COLO668 (cell line): ENCODE measurements around the gene CEP164.
"Not testable (repeated sequence)": the region's sequence is repeated elsewhere in the genome, so short reads cannot be mapped to it uniquely, and the experiment has no call there.

Experiments
- DNase-seq: peaks from one replicate; lab custom pipeline; 2025; ENCODE audit not compliant: unreplicated experiment; lab: John Stamatoyannopoulos, UW

The CEP164 gene

DNA sequence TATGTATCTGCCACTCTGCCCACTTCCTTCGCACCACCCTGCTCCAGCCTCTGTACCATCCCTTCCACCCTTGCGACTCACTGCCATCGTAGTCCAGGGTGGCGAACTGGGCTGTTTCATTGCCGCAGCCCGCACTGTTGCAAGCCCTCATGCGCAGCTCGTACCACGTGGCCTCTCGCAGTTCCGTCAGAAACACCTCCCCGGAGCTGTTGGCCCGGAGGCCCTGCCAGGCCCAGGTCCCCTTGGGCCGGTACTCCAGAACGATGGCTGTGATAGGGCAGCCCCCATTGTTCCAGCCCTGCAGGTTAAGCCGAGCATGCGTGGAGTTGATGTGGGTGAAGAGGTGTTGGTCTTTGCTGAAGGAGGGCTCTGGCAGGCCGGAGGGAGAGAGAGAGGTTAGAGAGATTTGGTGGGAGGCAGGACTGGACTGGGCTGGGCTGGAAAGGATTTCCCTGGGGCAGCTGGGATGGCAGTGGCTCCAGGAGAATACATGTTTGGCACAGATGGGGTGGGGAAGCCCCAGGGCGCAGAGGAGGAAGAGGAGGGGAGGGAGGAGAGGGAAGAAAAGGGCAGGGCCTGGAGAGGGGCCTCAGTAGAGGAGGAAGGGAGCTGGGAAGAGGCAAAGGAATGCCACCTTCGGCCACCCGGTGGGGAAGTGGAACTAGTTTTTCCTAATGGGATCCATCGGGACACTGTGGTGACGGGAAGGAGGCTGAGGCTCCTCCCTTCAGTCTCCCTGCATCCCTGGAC lies 109.6 kb downstream of the CEP164 start:
- no peak for DNase-seq

DNA sequence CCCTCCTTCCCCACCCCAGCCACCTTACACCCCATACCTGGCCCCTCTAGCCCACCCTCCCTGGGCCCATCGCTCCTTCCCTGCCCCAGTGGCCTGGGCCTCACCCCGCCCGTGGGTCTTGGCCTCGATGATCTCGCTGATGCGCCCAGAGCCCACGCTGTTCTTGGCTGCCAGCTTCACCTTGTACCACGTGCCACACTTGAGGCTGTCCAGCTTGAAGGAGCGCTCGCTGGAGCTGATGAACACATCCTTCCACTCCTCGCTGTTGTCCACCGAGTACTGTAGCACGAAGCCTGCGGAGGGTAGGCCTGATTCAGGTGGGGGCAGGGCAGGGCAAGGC lies 110.1 kb downstream of the CEP164 start:
- DNase-seq = no peak

DNA sequence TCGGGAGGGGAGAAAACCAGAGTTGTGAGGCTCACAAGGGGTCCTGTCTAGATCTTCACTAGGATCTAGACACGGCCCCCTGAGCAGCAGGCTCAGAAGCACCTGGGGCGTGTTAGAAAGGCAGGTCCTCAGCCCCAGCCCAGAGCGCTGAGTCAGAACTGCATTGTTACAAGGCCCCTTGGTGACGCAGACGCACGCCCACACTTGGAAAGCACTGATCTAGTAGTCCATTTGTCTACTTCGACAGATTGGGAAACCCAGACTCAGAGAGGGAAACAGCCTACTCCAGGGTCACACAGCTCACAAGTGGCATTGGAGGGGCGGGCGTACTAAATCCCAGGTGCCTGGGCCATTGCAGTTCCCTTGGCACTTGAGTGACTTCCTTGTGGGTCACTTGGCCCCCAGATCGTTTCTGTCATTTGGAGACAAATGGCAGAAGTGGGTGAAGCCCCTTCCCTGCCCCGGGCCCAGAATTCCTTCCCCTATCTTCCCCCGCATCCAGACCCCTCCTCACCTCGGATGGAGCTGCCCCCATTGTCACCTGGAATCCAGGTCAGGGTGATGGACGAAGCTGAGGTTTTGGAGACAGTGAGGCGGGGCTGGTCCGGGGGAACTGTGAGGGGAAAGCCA lies 110.8 kb downstream of the CEP164 start:
- DNase-seq = no peak

DNA sequence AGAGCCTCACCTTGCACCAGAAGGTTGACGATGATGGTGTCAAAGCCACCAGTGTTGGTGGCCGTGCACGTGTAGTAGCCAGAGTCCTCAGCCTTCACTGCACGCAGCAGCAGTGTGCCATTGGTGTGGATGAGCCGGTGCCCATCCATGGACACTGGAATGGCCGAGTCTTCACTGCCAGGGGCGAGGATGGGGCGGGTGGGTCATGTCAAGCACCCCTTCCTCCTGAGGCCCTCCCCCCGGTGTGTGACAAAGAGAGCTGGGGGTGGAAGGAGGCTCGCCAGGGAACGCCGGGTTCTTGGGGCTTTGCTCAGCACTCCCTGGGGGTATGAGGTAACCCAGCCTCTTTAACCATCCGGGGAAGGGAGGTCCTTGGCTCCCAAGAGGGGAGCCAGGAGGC lies 111.6 kb downstream of the CEP164 start:
- DNase-seq = no peak

DNA sequence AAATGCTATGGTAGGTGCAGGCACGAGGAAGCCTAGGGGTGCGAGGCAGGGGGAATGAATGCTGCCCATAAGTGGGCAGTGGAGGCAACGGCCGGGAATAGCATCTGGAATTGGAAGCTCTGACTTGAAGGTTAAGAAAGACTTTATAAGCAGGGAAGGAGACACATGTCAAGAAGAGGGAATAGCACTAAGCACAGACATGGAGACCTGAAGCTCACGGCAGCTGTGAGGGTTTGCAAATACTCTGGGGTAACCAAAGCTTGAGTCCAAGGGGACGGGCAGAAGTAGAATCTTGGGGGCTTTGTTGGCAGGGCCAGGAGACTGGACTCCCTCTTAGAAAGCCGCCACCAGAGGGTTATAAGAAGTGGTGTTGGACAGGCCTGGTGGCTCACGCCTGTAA lies 112.6 kb downstream of the CEP164 start:
- DNase-seq = no peak

DNA sequence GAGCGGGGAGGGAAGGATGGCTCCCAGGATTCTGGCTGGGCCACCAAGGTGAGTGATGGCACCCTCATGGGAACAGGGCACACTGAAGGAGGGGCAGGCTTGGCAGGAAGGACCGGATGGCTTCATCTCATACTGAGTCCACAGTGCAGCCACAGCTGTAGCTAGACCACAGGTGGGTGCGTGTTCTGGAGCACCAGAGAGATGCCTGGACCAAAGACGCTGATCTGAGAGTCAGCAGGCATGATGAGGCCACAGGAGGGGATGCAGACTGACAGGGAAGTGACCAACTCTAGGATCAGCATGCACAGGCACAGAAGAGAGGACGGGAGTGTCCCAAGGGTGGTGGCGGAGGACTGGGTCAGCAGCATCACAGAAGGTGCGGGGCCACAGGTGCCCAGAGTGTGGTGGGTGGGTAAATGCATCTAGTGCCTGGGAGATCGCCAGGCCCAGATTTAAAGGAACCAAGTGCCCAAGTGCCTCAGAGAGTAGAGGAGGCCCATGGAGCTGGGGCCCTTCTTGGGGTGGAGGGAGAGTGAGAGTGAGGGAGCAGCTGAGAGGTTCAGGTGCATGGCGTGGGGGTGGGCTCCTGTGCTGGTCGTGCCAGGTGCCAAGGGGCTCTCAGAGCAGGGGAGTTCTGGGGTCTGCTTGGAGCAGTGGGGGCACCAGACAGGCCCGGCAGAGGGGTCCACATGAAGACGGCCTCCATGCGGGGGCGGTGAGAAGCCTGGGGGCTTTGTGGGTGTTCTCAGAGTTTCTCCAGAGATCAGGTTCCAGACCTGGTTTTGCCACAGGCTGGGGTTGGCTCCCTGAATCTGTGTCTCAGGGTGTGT lies 113.7 kb downstream of the CEP164 start:
- no peak for DNase-seq

DNA sequence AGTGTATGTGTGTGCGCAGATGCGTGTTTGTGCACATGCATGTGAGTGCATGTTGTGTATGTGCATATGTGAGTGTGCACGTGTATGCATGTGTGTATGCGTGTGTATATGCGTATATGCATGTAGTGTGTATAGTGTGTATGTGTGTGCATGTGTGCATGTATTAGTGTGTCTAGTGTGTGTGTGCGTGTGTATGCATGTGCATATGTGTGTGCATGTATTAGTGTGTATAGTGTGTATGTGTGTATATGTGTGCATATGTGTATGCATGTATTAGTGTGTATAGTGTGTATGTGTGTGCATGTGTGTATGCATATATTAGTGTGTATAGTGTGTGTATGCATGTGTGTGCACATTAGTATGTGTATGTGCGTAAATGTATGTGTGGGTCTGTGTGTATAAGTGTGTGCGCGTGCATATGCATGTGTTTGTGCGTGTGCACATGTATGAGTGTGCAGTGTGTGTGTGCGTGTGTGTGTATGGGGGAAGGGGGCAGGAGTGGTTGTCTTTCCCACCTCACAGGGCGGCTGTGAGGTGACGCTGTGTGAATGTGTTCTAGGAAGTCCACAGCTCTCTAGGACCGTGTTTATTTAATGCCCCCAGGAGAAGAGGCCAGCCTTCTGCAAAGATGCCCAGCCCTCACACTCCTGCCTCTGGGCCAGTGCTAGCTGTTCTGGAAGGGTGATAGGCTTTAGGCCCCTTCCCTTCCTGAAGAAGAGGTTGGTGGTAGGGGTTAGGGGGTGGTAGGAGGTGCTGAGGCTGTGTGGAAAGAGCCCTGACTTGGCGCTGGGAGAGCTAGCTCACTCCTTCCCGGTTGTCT lies 114.6 kb downstream of the CEP164 start:
- no peak for DNase-seq

DNA sequence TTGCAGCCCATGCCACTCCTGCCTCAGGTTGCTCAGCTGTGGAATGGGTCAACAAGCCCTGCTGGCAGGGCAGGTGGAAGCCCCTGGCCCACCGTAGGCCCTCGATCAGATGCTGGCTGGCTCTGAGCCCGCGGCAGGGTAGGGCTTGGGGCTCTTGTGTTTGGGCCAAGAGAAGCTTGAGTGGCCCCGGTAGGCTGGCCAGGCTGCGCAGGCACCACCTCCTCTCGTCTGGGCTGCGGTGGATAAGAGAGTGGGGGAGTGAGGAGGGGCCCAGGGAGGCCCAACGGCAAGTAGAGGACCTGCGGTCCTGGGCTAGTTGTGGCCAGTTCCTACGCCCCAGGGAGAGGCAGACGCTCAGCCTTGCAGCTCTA lies 115.2 kb downstream of the CEP164 start:
- no peak for DNase-seq

DNA sequence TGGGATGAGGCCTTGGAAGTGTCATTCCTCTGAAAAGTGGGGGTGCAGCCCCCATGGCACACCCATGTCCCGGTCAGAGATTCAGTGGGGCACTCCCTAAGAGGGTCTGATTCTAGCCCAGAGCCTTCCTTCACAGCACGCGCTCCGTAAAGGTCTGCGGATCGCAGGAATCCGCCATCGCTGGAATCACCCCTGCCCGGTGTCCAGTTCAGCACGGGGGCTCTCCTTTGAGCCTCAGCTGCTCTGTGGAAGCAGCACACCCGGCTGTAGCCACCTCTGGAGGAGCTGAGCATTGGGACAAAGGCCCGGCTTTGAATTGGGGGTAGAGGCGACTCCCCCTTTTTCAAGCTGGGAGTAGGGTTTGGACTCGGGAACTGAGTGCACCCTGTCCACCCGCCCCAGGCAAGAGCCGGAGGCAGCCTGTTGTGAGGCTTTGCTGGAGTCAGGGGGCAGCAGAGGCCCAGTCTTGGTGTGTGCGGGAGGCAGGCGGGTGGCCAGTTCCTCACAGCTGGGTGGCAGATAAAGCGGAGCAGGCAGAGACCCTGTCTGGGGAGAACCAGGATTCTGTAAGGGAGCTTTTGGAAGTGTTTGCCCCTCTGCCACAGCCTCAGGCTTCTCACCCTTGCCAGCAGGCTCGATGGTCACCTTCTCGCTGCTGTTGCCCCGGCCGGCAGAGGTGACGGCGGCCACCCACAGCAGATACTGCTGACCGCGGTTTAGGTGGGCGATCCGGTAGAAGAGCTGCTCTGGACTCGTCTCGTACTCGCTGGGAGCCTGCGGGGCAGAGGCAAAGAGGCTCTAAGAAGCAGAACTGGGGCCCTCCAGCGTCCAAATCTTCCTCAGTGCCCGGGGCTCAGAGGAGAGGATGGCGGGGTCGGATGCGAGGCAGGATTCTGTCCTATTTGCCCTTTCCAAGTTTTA lies 115.9 kb downstream of the CEP164 start:
- peak; percentile 48 for DNase-seq

DNA sequence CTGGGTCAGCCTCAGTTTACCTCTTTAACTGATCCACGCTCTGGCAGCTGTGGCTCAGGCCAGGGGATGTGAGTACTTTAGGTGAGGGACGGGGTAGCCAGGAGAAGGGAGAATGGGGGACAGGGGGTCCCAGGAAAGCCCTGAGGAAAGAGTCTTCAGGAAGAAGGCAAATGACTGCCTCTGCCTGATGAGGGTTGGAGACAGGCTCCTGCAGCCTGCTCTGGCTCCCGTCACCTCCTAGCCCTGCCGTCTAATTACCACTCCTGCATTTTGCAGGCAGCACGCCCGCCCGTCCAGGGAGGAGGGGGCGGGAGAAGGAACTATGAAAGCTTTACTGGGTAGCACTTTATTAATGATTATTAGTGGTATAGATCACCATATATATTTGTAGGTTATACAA lies 116.6 kb downstream of the CEP164 start:
- no peak for DNase-seq

DNA sequence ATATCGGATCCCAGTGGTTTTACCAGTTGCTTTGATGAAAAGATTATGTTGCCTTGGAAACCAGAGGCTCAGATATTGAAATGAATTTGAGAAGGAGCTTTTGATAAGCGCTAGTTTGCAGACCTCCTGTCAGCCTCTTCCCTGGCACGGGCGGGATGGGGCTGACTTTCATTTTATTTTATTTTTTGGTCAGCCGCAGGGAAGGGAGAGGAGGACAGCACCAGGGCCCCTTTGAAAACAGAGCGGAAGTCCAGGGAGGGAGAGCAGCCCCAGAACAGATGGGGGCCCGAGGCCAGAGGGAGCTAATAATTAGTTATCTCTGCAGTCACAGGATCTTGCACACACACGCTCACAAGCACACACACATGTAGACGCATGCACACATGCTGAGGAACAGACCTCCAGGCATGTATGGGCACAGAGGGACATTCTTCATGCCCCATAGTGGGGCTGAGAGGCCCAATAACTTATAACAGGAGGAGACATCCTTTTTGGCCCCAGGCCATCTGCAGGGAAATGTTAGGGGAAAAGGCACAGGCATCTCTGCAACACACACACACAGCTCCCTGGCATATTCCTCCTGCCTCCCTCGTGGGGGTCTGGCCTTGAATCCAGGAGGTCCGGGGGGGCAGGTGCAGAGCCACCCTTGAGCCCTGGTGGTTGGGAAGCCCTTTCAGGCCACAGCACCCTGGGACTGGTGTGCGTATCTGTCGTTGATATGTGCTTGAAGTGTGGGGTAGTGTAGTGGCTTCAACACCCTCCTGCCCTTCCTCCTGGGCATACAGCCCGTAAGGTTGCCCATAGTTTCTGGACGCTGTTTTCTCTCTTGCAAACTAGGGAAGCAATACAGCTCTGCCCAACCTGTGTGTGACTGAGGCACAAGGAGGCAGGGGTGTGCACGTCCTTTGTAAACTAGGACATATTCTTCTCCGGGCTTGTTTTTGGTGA lies 117.3 kb downstream of the CEP164 start:
- no peak for DNase-seq

DNA sequence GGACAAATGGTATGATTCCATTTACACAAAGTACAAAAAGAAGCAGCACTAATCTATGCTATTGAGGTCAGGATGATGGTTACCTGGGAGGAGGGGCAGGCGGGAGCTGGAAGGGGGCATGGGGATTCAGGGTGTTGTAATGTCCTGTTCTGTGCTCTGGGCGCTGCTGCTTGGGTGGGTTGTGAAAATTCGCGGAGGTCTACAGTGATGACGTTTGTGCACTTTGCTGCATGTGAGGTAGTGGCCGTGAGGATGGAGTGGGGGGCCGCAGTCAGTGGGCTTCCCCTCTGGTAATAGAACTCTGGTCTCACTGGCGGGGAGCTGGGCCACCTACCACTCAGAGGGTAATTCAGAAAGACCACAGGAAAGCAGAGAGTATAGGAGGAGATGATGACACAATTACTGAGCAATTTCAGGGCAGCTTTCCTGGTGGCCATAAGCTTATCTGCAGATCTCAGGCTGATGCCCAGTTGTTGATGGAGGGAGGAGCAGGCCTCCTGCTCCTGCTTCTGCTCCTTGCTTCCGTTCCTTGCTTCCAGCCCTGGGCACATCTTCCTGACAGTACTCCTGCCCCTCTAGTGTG lies 121.5 kb downstream of the CEP164 start:
- no peak for DNase-seq

DNA sequence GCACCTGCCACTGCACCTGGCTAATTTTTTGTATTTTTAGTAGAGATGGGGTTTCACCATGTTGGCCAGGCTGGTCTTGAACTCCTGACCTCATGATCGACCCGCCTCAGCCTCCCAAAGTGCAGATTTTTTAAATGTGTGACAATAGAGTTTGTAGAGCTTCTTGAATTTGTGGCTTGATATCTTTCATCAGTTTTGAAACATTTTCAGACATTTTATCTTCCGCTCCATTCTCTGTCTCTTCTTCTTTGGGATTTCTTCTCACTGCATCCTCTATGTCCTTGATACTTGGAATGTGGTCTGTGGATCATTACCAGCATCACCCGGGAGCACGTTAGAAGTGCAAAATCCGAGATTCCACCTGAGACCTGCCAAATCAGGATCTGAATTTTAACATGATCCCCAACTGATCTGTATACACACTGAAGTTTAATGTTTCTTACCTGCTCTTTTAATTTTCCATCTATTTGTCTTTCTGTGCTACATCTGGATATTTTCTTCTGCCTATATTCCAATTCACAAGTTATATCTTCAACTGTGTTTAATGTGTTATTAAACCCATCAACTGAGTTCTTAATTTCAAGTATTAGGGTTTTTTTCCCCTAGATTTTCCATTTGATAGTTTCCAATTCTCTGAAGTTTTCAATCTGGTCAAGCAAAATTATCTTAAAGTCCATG lies 126.4 kb downstream of the CEP164 start:
- DNase-seq = no peak

DNA sequence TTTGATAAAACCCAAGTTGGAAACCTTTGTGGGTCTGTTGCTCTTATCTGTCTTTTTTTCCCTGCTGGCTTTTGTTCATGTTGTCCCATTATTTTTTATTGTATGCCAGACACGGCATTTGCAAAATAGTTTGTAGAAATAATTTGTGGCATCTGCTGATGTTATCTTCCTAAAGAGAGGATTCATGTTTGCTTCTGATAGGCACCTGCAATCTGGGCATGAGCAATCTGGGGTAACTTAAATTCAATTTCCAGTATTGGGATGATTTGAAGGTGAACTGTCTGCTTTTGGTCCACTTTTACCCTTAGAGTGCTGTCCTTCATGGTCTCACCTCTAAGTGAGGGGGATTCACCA lies 126.9 kb downstream of the CEP164 start:
- no peak for DNase-seq

DNA sequence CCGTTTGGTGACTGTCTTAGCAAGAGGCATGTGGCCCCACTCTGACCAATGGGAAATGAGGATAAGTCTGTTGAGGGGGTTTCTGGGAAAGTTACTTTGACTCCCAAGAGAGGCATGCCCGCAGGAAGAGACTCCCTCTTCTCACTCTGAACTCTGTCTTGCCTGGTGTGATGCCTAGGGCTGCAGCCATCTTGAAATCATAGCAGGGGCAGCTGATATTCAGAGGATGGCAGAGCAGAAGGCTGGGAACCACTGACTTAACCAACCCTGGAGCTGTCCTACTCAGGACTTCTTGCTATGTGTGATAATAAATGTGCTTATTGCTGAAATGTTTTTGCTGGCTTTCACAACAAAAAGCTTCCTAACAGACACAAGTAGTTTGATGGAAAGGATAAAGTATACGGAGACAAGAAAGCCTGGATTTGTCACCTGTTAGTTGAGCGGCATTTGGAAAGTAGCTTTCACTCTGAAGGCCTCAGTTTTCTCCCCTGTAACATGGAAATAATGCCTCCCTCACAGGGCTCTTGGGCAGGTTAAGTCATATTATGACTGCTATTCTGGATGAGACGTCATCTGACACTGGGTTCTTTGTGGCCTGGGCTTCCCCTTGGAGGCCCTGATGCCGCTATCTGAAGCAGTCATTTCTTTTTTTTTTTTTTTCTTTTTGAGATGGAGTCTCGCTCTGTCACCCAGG lies 128.5 kb downstream of the CEP164 start:
- DNase-seq = no peak

DNA sequence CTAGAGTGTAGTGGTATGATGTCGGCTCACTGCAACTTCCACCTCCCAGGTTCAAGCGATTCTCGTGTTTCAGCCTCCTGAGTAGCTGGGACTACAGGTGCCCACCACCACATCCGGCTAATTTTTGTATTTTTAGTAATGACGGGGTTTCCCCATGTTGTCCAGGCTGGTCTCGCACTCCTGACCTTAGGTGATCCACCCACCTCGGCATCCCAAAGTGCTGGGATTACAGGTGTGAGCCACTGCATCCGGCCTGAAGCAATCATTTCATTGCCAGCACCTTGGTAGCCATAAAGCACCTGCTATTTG lies 129.0 kb downstream of the CEP164 start:
- not testable (repeated sequence) for DNase-seq

DNA sequence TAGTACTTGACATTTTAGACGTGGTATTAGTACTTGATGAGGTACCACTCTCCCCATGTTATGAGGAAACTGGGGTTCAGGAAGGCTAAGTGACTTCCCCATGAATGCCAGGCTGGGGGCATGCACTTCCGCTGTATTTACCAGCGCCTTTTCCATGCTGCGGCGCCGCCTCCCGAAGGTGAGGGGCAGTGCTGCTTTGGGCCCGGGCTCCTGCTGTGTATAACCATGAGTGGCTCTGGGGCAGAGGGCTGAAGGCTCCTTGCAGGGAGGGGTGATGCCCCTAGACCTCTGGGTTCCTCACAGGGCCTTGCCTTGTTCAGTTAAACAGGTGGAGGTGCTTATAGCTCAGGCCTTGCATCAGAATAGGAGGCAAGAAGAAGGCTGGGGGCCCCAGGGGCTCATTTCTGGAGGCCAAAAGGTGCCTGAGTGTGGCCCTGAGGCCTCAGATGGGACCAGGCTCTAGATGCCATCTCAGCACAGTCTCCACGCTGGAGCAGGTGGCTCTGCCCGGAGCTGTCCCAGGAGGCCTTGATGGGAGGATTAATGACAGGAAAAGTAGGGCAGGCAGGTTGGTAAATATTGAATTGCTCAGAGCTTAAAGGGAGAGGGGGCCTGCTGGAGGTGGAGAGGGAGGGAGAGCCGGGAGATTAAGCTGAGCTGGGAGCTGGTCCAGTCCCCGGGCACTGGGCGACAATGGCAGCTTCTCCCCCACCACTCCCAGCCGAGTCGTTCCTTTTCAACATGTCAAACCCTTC lies 129.6 kb downstream of the CEP164 start:
- DNase-seq = peak; percentile 81
